Lung (tissue), 12 donors: ENCODE measurements around the gene STX8. TPM values are rescaled to one million over a fixed set of nuclear protein-coding genes. Genes with fewer than 3 reads are reported as not detected.

Experiments
- ATAC-seq: fragments of 200-7000 bp; cut with Tn5 transposase; one replicate; pipeline ENCODE4 v1.9.1; 2020; ENCODE audit warnings: moderate number of reproducible peaks; ENCODE audit not compliant: insufficient read depth, low FRiP score
- DNase-seq, 3 donors: peaks; one replicate each; pipeline ENCODE4 v3.0.0-alpha.2; 2013 to 2017
- H3K27ac ChIP-seq, 2 donors: one replicate each; pipeline ENCODE4 v1.5.1; 2013; ENCODE audit warnings: mild to moderate bottlenecking in 2 of 2, moderate library complexity in 2 of 2, control low read depth in 1 of 2, inconsistent platforms in 1 of 2, low read depth in 1 of 2, low read length in 1 of 2
- H3K27me3 ChIP-seq, 3 donors: one replicate each; pipeline ENCODE4 v1.5.1; 2013; ENCODE audit warnings: low read length in 2 of 3; ENCODE audit not compliant: control insufficient read depth in 3 of 3, insufficient read depth in 3 of 3
- H3K36me3 ChIP-seq, 4 donors: one replicate each; pipeline ENCODE4 v1.5.1; 2013; ENCODE audit warnings: low read length in 4 of 4, mild to moderate bottlenecking in 1 of 4, moderate library complexity in 1 of 4; ENCODE audit not compliant: control insufficient read depth in 4 of 4, insufficient read depth in 4 of 4
- H3K4me1 ChIP-seq, 5 donors: one replicate each; pipeline ENCODE4 v1.5.1; 2013; ENCODE audit warnings: low read length in 5 of 5, mild to moderate bottlenecking in 2 of 5, moderate library complexity in 1 of 5; ENCODE audit not compliant: control insufficient read depth in 5 of 5, insufficient read depth in 5 of 5
- H3K4me3 ChIP-seq: one replicate; pipeline ENCODE4 v1.5.1; 2013; ENCODE audit warnings: mild to moderate bottlenecking, control low read depth, moderate library complexity
- H3K9ac ChIP-seq, 2 donors: one replicate each; pipeline ENCODE4 v1.5.1; 2013; ENCODE audit warnings: low read length in 2 of 2, control low read depth in 1 of 2; ENCODE audit not compliant: insufficient read depth in 1 of 2
- H3K9me3 ChIP-seq, 4 donors: one replicate each; pipeline ENCODE4 v1.5.1; 2013; ENCODE audit warnings: low read length in 3 of 4, mild to moderate bottlenecking in 1 of 4, moderate library complexity in 1 of 4; ENCODE audit not compliant: control insufficient read depth in 4 of 4, insufficient read depth in 3 of 4
- CTCF ChIP-seq: IDR thresholded peaks from 2 replicates; pipeline ENCODE4 v1.5.1; 2012; ENCODE audit warnings: mild to moderate bottlenecking; ENCODE audit errors: control extremely low read depth, extremely low read depth
- WGBS, 2 donors: extraction: QIAGEN DNeasy Blood & Tissue Kit; methylation state at CpG; one replicate each; pipeline ENCODE4 v1.1.7; 2013; 5-methylcytosine and 5-hydroxymethylcytosine counted together
- polyA plus RNA-seq, 2 donors: library from polyadenylated mRNA; stranded (reverse); fragments of 200-250 nt; gene quantifications; one replicate each; pipeline ENCODE4 v1.2.1, GENCODE V29; 2013
- total RNA-seq, 2 donors: library from RNA; depleted of rRNA in 1 of 2; stranded (reverse); fragments of >200 nt in 1 of 2; gene quantifications; one replicate each; pipeline ENCODE4 v1.2.1, GENCODE V29; 2014 to 2021
- donor health status: control.
- donor health status: control.
- donor health status: Bipolar disorder and iron deficiency.
- donor health status: healthy.
- donor health status: DM: yes; HTN: yes; CAD: no.

The STX8 gene
- total and polyA plus RNA-seq, 4 donors, result 36.5 to 81.1 (median 63.2) TPM

- Histone ChIP-seq H3K9me3 (no peaks in the 10 kb centered on the region), H3K36me3 (no peaks in the 10 kb centered on the region), H3K4me3 (no peak overlapping the region), H3K4me1 (peaks cover 0 to 9% (median 0%) of the 10 kb centered on the region in 5 donors), H3K27me3 (no peaks in the 10 kb centered on the region), H3K27ac (no peak overlapping the region), H3K9ac (no peak overlapping the region)
- no peak for ATAC-seq
- no peak for DNase-seq
- no peak for TF ChIP-seq CTCF
- 87 to 88% methylated on average over 7 of the region's 7 CpGs for WGBS, 2 donors
These were observed 268.2 kb downstream of the STX8 start for GRCh38 chr17:9307313-9307998.

- DNase-seq, result no peak
- no peak for TF ChIP-seq CTCF
- no peak for ATAC-seq
- Histone ChIP-seq H3K9ac (no peak overlapping the region), H3K9me3 (no peaks in the 10 kb centered on the region), H3K4me1 (peaks cover 0 to 9% (median 0%) of the 10 kb centered on the region in 5 donors), H3K27me3 (no peaks in the 10 kb centered on the region), H3K36me3 (no peaks in the 10 kb centered on the region), H3K4me3 (no peak overlapping the region), H3K27ac (no peak overlapping the region)
- 81 to 93% methylated on average over 6 of the region's 6 CpGs for WGBS, 2 donors
These were observed 269.5 kb downstream of the STX8 start for GRCh38 chr17:9306086-9306485.

- H3K27ac ChIP-seq, result no peak overlapping the region
- H3K9ac ChIP-seq, result no peak overlapping the region
- peaks cover 0 to 1% (median 0%) of the 10 kb centered on the region in 5 donors for H3K4me1 ChIP-seq
- H3K4me3 ChIP-seq, result no peak overlapping the region
- no peak for TF ChIP-seq CTCF
- no peaks in the 10 kb centered on the region for H3K27me3 ChIP-seq
- 70 to 75% methylated on average over 7 of the region's 7 CpGs for WGBS, 2 donors
- DNase-seq (no peak), ATAC-seq (no peak)
- H3K36me3 ChIP-seq, result peaks cover 0 to 3% (median 0%) of the 10 kb centered on the region in 4 donors
- H3K9me3 ChIP-seq, result no peaks in the 10 kb centered on the region
These were observed 275.9 kb downstream of the STX8 start for GRCh38 chr17:9299695-9300094.
